ENCODE data around the gene ELMO3.

ELMO3 gene

DNA sequence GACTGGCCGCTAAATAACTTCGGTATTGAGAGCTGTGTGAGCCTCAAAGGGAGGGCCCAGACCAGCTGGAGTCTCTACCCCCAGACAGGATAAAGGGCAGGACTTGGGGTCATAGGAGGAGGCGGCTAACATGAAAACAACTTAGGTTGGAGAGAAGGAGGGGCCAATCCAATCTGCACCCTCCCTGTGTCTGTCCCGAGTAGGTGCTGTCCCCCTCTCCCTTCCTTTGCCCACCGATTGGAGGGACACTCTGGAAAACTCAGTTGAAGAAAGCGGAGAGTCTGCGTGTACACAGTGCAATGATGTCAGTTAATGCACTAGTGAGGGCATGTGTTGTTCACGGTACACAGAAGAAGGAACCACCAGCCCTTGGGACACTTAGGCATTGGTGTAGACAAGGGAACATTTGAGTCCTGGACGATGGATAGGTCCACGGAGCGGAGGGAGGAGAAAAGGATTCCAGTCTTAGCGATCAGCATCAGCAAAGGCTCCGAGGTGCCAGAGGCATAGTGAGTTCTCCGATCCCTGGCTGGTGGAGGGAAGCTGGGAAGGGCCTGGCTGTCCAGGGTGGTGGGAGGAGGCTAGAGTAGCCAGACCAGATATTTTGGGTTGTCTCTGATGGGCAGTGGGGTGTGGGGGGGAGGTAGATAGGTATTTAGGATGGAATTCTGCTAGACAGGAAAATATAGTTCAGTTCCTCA, 27.8 kb upstream of the ELMO3 start:
- DNase-seq, result peak in 1 of 2 donors; percentile 50
- Histone ChIP-seq H3K14ac (ENCODE audit: low read length) (peak overlapping the region; percentile 43), H3K4me2 (ENCODE audit: low read length) (peak overlapping the region; percentile 86), H2AFZ (ENCODE audit: insufficient read depth, low read length, poor library complexity) (peak overlapping the region; percentile 47), H3K4me1 (ENCODE audit: control insufficient read depth in 1 of 2, insufficient read depth in 2 of 2, low read length in 2 of 2) (peaks cover 19 to 30% of the 10 kb centered on the region in 2 experiments), H4K8ac (ENCODE audit: low read depth, low read length) (peak overlapping the region; percentile 70), H2BK120ac (ENCODE audit: insufficient read depth, low read length, poor library complexity) (no peak overlapping the region), H3K23ac (ENCODE audit: low read length) (no peak overlapping the region), H3K79me1 (ENCODE audit: low read length) (peaks cover 5% of the 10 kb centered on the region), H3K27me3 (ENCODE audit: insufficient read depth, low read length) (peaks cover 54% of the 10 kb centered on the region), H3K36me3 (ENCODE audit: control insufficient read depth in 1 of 2, insufficient read depth in 2 of 2, low read length in 2 of 2) (peaks cover 0 to 3% of the 10 kb centered on the region in 2 experiments), H4K91ac (ENCODE audit: low read depth, low read length) (peak overlapping the region; percentile 70), H3K4ac (ENCODE audit: low read depth, low read length) (no peak overlapping the region), H2BK12ac (ENCODE audit: low read length) (no peak overlapping the region), H2BK5ac (ENCODE audit: low read depth, low read length, poor library complexity) (peak overlapping the region; percentile 2), H4K12ac (ENCODE audit: low read depth, low read length) (peak overlapping the region; percentile 55), H3K27ac (ENCODE audit: low read depth, low read length) (no peak overlapping the region), H3K9me3 (ENCODE audit: insufficient read depth, low read depth, low read length) (peaks cover 7% of the 10 kb centered on the region), H3K18ac (ENCODE audit: low read length) (peak overlapping the region; percentile 31), H3K9ac (ENCODE audit: low read length) (peak overlapping the region; percentile 26), H2AK5ac (ENCODE audit: low read length) (no peak overlapping the region), H3K4me3 (ENCODE audit: low read depth, low read length) (no peak overlapping the region), H3K79me2 (ENCODE audit: control insufficient read depth, insufficient read depth, low read length, poor library complexity) (peaks cover 1% of the 10 kb centered on the region)
- WGBS (ENCODE audit: extremely low coverage, insufficient coverage, insufficient read length), result no CpG with 5 or more reads among the region's 14 CpGs

DNA sequence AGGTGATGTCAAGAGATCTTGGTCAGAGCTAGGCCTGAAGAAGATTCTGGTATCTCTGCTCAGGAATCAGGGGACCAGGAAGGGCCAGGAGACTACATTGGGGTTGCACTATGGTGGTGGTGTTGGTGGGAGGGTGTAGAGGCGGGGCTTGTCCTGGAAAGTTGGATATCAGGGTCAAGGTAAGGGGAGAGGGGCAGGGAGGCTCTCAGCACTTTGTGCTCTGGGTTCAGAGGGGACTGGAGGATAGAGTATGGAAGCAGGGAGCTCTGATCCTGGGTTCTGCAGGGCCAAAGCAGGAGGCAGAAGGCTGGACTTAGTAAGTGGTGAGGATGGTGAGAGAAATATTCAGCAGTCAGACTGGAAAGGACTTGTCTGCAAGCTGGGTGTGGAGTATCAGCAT, 25.6 kb upstream of the ELMO3 start:
- Histone ChIP-seq H3K4me3 (ENCODE audit: low read depth, low read length) (no peak overlapping the region), H4K12ac (ENCODE audit: low read depth, low read length) (no peak overlapping the region), H2BK120ac (ENCODE audit: insufficient read depth, low read length, poor library complexity) (no peak overlapping the region), H3K18ac (ENCODE audit: low read length) (no peak overlapping the region), H3K23ac (ENCODE audit: low read length) (no peak overlapping the region), H3K27me3 (ENCODE audit: insufficient read depth, low read length) (peaks cover 34% of the 10 kb centered on the region), H2AK5ac (ENCODE audit: low read length) (no peak overlapping the region), H2BK12ac (ENCODE audit: low read length) (no peak overlapping the region), H3K79me1 (ENCODE audit: low read length) (peaks cover 5% of the 10 kb centered on the region), H3K4me1 (ENCODE audit: control insufficient read depth in 1 of 2, insufficient read depth in 2 of 2, low read length in 2 of 2) (peaks cover 21 to 33% of the 10 kb centered on the region in 2 experiments), H3K4me2 (ENCODE audit: low read length) (peak overlapping the region; percentile 70), H3K27ac (ENCODE audit: low read depth, low read length) (no peak overlapping the region), H3K79me2 (ENCODE audit: control insufficient read depth, insufficient read depth, low read length, poor library complexity) (peaks cover 1% of the 10 kb centered on the region), H3K9ac (ENCODE audit: low read length) (no peak overlapping the region), H3K14ac (ENCODE audit: low read length) (no peak overlapping the region), H3K4ac (ENCODE audit: low read depth, low read length) (no peak overlapping the region), H4K91ac (ENCODE audit: low read depth, low read length) (no peak overlapping the region), H2AFZ (ENCODE audit: insufficient read depth, low read length, poor library complexity) (no peak overlapping the region), H3K9me3 (ENCODE audit: insufficient read depth, low read depth, low read length) (peaks cover 5% of the 10 kb centered on the region), H3K36me3 (ENCODE audit: control insufficient read depth in 1 of 2, insufficient read depth in 2 of 2, low read length in 2 of 2) (peaks cover 2 to 8% of the 10 kb centered on the region in 2 experiments), H4K8ac (ENCODE audit: low read depth, low read length) (no peak overlapping the region), H2BK5ac (ENCODE audit: low read depth, low read length, poor library complexity) (no peak overlapping the region)
- DNase-seq, result no peak
- WGBS (ENCODE audit: extremely low coverage, insufficient coverage, insufficient read length), result no CpG with 5 or more reads among the region's 1 CpG

DNA sequence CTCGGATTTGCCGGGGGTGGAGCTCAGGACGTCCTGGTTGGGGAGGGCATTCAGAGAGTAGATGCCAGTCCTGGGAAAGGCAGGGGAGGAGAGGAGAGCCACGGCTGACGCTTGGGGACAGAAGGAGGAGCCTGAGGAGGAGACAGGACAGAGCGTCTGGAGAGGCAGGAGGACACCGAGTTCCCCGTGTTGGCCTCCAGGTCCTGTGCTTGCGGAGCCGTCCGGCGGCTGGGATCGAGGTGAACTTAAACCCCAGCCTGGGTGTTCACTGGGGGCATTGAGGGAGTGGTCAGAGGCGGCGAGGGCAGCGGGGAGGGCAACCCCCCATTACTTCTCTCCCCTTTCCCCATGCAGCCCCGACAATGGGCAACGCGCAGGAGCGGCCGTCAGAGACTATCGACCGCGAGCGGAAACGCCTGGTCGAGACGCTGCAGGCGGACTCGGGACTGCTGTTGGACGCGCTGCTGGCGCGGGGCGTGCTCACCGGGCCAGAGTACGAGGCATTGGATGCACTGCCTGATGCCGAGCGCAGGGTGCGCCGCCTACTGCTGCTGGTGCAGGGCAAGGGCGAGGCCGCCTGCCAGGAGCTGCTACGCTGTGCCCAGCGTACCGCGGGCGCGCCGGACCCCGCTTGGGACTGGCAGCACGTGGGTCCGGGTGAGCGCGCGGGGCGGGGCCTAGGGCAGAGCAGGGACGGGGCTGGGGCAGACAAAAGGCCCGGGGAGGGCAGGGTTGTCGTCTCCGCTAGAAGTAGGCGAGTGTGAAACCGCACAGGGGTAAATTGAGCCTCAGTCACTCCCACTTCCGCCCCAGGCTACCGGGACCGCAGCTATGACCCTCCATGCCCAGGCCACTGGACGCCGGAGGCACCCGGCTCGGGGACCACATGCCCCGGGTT, 24.9 kb upstream of the ELMO3 start:
- peaks cover 27% of the 10 kb centered on the region for H3K27me3 ChIP-seq (ENCODE audit: insufficient read depth, low read length)
- peaks cover 23 to 35% of the 10 kb centered on the region in 2 experiments for H3K4me1 ChIP-seq (ENCODE audit: control insufficient read depth in 1 of 2, insufficient read depth in 2 of 2, low read length in 2 of 2)
- H3K9me3 ChIP-seq (ENCODE audit: insufficient read depth, low read depth, low read length), result peaks cover 5% of the 10 kb centered on the region
- H3K23ac ChIP-seq (ENCODE audit: low read length), result no peak overlapping the region
- H3K4me3 ChIP-seq (ENCODE audit: low read depth, low read length), result peak overlapping the region; percentile 50
- peak overlapping the region; percentile 70 for H3K4me2 ChIP-seq (ENCODE audit: low read length)
- peaks cover 2 to 8% of the 10 kb centered on the region in 2 experiments for H3K36me3 ChIP-seq (ENCODE audit: control insufficient read depth in 1 of 2, insufficient read depth in 2 of 2, low read length in 2 of 2)
- DNase-seq, result peak; percentile 65 to 76
- no peak overlapping the region for H3K18ac ChIP-seq (ENCODE audit: low read length)
- no peak overlapping the region for H2AK5ac ChIP-seq (ENCODE audit: low read length)
- peaks cover 1% of the 10 kb centered on the region for H3K79me2 ChIP-seq (ENCODE audit: control insufficient read depth, insufficient read depth, low read length, poor library complexity)
- peak overlapping the region; percentile 28 for H2AFZ ChIP-seq (ENCODE audit: insufficient read depth, low read length, poor library complexity)
- no peak overlapping the region for H4K8ac ChIP-seq (ENCODE audit: low read depth, low read length)
- WGBS (ENCODE audit: extremely low coverage, insufficient coverage, insufficient read length), result no CpG with 5 or more reads among the region's 71 CpGs
- no peak overlapping the region for H2BK12ac ChIP-seq (ENCODE audit: low read length)
- H3K4ac ChIP-seq (ENCODE audit: low read depth, low read length), result no peak overlapping the region
- H2BK120ac ChIP-seq (ENCODE audit: insufficient read depth, low read length, poor library complexity), result no peak overlapping the region
- no peak overlapping the region for H4K91ac ChIP-seq (ENCODE audit: low read depth, low read length)
- no peak overlapping the region for H3K9ac ChIP-seq (ENCODE audit: low read length)
- H3K14ac ChIP-seq (ENCODE audit: low read length), result no peak overlapping the region
- peaks cover 5% of the 10 kb centered on the region for H3K79me1 ChIP-seq (ENCODE audit: low read length)
- no peak overlapping the region for H2BK5ac ChIP-seq (ENCODE audit: low read depth, low read length, poor library complexity)
- no peak overlapping the region for H4K12ac ChIP-seq (ENCODE audit: low read depth, low read length)
- no peak overlapping the region for H3K27ac ChIP-seq (ENCODE audit: low read depth, low read length)

DNA sequence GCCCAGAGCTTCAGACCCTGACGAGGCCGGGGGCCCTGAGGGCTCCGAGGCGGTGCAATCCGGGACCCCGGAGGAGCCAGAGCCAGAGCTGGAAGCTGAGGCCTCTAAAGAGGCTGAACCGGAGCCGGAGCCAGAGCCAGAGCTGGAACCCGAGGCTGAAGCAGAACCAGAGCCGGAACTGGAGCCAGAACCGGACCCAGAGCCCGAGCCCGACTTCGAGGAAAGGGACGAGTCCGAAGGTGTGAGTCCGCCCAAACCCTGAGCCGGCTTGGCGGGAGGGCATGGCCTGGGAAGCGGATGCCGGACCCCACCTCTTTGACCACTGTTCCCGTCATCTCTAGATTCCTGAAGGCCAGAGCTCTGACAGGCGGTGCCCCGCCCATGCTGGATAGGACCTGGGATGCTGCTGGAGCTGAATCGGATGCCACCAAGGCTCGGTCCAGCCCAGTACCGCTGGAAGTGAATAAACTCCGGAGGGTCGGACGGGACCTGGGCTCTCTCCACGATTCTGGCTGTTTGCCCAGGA, 24.2 kb upstream of the ELMO3 start:
- H2AK5ac ChIP-seq (ENCODE audit: low read length), result no peak overlapping the region
- H3K9ac ChIP-seq (ENCODE audit: low read length), result no peak overlapping the region
- H4K8ac ChIP-seq (ENCODE audit: low read depth, low read length), result no peak overlapping the region
- peaks cover 17 to 28% of the 10 kb centered on the region in 2 experiments for H3K4me1 ChIP-seq (ENCODE audit: control insufficient read depth in 1 of 2, insufficient read depth in 2 of 2, low read length in 2 of 2)
- peaks cover 20% of the 10 kb centered on the region for H3K27me3 ChIP-seq (ENCODE audit: insufficient read depth, low read length)
- no peak overlapping the region for H3K14ac ChIP-seq (ENCODE audit: low read length)
- H3K27ac ChIP-seq (ENCODE audit: low read depth, low read length), result no peak overlapping the region
- peaks cover 5% of the 10 kb centered on the region for H3K79me1 ChIP-seq (ENCODE audit: low read length)
- H3K4me2 ChIP-seq (ENCODE audit: low read length), result peak overlapping the region; percentile 70
- H2BK5ac ChIP-seq (ENCODE audit: low read depth, low read length, poor library complexity), result no peak overlapping the region
- H2BK12ac ChIP-seq (ENCODE audit: low read length), result no peak overlapping the region
- H4K91ac ChIP-seq (ENCODE audit: low read depth, low read length), result no peak overlapping the region
- no peak overlapping the region for H3K4ac ChIP-seq (ENCODE audit: low read depth, low read length)
- H3K9me3 ChIP-seq (ENCODE audit: insufficient read depth, low read depth, low read length), result peaks cover 7% of the 10 kb centered on the region
- H4K12ac ChIP-seq (ENCODE audit: low read depth, low read length), result no peak overlapping the region
- H3K36me3 ChIP-seq (ENCODE audit: control insufficient read depth in 1 of 2, insufficient read depth in 2 of 2, low read length in 2 of 2), result peaks cover 2 to 8% of the 10 kb centered on the region in 2 experiments
- DNase-seq, result no peak
- no peak overlapping the region for H2AFZ ChIP-seq (ENCODE audit: insufficient read depth, low read length, poor library complexity)
- WGBS (ENCODE audit: extremely low coverage, insufficient coverage, insufficient read length), result no CpG with 5 or more reads among the region's 31 CpGs
- no peak overlapping the region for H3K23ac ChIP-seq (ENCODE audit: low read length)
- H3K4me3 ChIP-seq (ENCODE audit: low read depth, low read length), result no peak overlapping the region
- no peak overlapping the region for H2BK120ac ChIP-seq (ENCODE audit: insufficient read depth, low read length, poor library complexity)
- H3K18ac ChIP-seq (ENCODE audit: low read length), result no peak overlapping the region
- H3K79me2 ChIP-seq (ENCODE audit: control insufficient read depth, insufficient read depth, low read length, poor library complexity), result peaks cover 1% of the 10 kb centered on the region

Data from trophoblast cell (in vitro differentiated cells and primary cell).